HCT116 (cell line): Measurements from ENCODE around the gene INTS14. TPM values are rescaled to one million over a fixed set of nuclear protein-coding genes. Genes with fewer than 3 reads are reported as not detected.

Experiments used
- ATAC-seq: fragments of 200-7000 bp; cut with Tn5 transposase; 2 replicates; pipeline ENCODE4 v1.9.1; 2020; ENCODE audit warnings: mild to moderate bottlenecking, moderate library complexity
- BruUV-seq: library from RNA; stranded (reverse); fragments of 400-500 nt; replicated peaks from 2 replicates; lab custom pipeline; 2021; lab: Mats Ljungman, UMichigan
- CTCF ChIA-PET: fragments of 300-600 bp; sonication (Branson Sonifier 250); formaldehyde crosslinking; loops from one replicate; lab custom pipeline; 2021; ENCODE audit warnings: antibody characterized with exemption; lab: Charles Lee
- POLR2A ChIA-PET: fragments of 300-600, 350-600 bp; sonication (Branson Sonifier 250); formaldehyde crosslinking; loops from one replicate; lab custom pipeline; 2021; ENCODE audit warnings: antibody characterized with exemption; lab: Charles Lee
- RAD21 ChIA-PET, 2 experiments: fragments of 300-600 bp; sonication (Branson Sonifier 250); formaldehyde crosslinking; loops; one replicate each; lab custom pipeline; 2023; ENCODE audit warnings: low total read pairs in 2 of 2; ENCODE audit not compliant: uncharacterized antibody in 2 of 2, unreplicated experiment in 2 of 2, low non-redundant PET in 1 of 2; lab: Charles Lee
- DNase-seq: peaks from one replicate; pipeline ENCODE4 v3.0.0-alpha.2; 2010; ENCODE audit warnings: low read depth, low spot score
- H2AFZ ChIP-seq: fragments of 200-600 bp; shearing (Covaris generic), sonication (generic); 2 replicates; pipeline ENCODE4 v1.6.1; 2017; ENCODE audit warnings: low read depth, mixed run types, mixed read lengths, antibody characterized with exemption, low read length; ENCODE audit not compliant: poor library complexity, severe bottlenecking
- H3K27ac ChIP-seq: 2 replicates; pipeline ENCODE4 v1.5.1; 2012; ENCODE audit warnings: low read depth, low read length
- H3K27me3 ChIP-seq: fragments of 200-600 bp; sonication (generic); 2 replicates; pipeline ENCODE4 v1.6.1; 2016; ENCODE audit warnings: mixed run types, low read length, mixed read lengths; ENCODE audit not compliant: insufficient read depth
- H3K36me3 ChIP-seq, 2 experiments: fragments of 200-500 bp in 1 of 2; fragments of 200-600 bp in 1 of 2; sonication (Bioruptor generic) in 1 of 2; sonication (generic) in 1 of 2; 2 replicates each; pipeline versions ENCODE4 v1.5.1 to v1.6.1; 2014 to 2016; ENCODE audit warnings: low read length in 2 of 2, inconsistent platforms in 1 of 2, mixed read lengths in 1 of 2, mixed run types in 1 of 2; ENCODE audit not compliant: insufficient read depth in 2 of 2, control insufficient read depth in 1 of 2
- H3K4me1 ChIP-seq, 2 experiments: fragments of 200-600 bp in 1 of 2; sonication (generic) in 1 of 2; 2 replicates each; pipeline versions ENCODE4 v1.5.1 to v1.6.1; 2012 to 2017; ENCODE audit warnings: low read length in 2 of 2, inconsistent platforms in 1 of 2, mild to moderate bottlenecking in 1 of 2, mixed read lengths in 1 of 2, mixed run types in 1 of 2, moderate library complexity in 1 of 2; ENCODE audit not compliant: insufficient read depth in 2 of 2, control insufficient read depth in 1 of 2
- H3K4me2 ChIP-seq: fragments of 200-600 bp; sonication (generic); 2 replicates; pipeline ENCODE4 v1.6.1; 2017; ENCODE audit warnings: mixed run types, low read length, mixed read lengths
- H3K4me3 ChIP-seq, 2 experiments: fragments of 200-600 bp in 1 of 2; sonication (generic) in 1 of 2; replicated peaks in 1 of 2; 2 replicates each; pipeline ENCODE4 v1.5.1; 2011 to 2016; ENCODE audit warnings: low read length in 2 of 2, control low read depth in 1 of 2, low read depth in 1 of 2, mild to moderate bottlenecking in 1 of 2, mixed read lengths in 1 of 2, mixed run types in 1 of 2
- H3K79me2 ChIP-seq: fragments of 200-600 bp; sonication (generic); 2 replicates; pipeline ENCODE4 v1.6.1; 2017; ENCODE audit warnings: mild to moderate bottlenecking, mixed run types, low read length, moderate library complexity, mixed read lengths; ENCODE audit not compliant: insufficient read depth
- H3K9ac ChIP-seq: fragments of 200-600 bp; sonication (generic); 2 replicates; pipeline ENCODE4 v1.6.1; 2016; ENCODE audit warnings: low read length, mixed read lengths
- H3K9me2 ChIP-seq: fragments of 200-600 bp; sonication (generic), shearing (Covaris generic); 2 replicates; pipeline ENCODE4 v1.6.1; 2017; ENCODE audit warnings: mixed run types, mild to moderate bottlenecking, moderate library complexity; ENCODE audit not compliant: insufficient read depth
- H3K9me3 ChIP-seq, 2 experiments: fragments of 200-500 bp in 1 of 2; fragments of 200-600 bp in 1 of 2; sonication (Bioruptor generic) in 1 of 2; sonication (generic) in 1 of 2; 2 replicates each; pipeline ENCODE4 v1.6.1; 2014 to 2017; ENCODE audit warnings: low read length in 2 of 2, mixed read lengths in 2 of 2, inconsistent platforms in 1 of 2, low read depth in 1 of 2, mild to moderate bottlenecking in 1 of 2, mixed run types in 1 of 2, moderate library complexity in 1 of 2; ENCODE audit not compliant: control insufficient read depth in 1 of 2, insufficient read depth in 1 of 2
- H4K20me1 ChIP-seq: fragments of 200-600 bp; sonication (generic), shearing (Covaris generic); 2 replicates; pipeline ENCODE4 v1.6.1; 2017; ENCODE audit warnings: mixed run types, mild to moderate bottlenecking, moderate library complexity; ENCODE audit not compliant: insufficient read depth
- ATF3 ChIP-seq: IDR thresholded peaks from 2 replicates; pipeline ENCODE4 v1.6.1; 2012
- CEBPB ChIP-seq: IDR thresholded peaks from 2 replicates; pipeline ENCODE4 v1.6.1; 2012; ENCODE audit warnings: low read depth
- CTCF ChIP-seq, 3 experiments: fragments of 200-600 bp in 1 of 3; sonication (generic) in 1 of 3; IDR thresholded peaks in 2 of 3; conservative IDR thresholded peaks in 1 of 3; 2 replicates each; pipeline ENCODE4 v1.5.1; 2012 to 2017; ENCODE audit warnings: low read depth in 2 of 3, low read length in 2 of 3, antibody characterized with exemption in 1 of 3, borderline replicate concordance in 1 of 3, control low read depth in 1 of 3, mild to moderate bottlenecking in 1 of 3, mixed read lengths in 1 of 3, mixed run types in 1 of 3, moderate library complexity in 1 of 3; ENCODE audit not compliant: insufficient read depth in 1 of 3
- EZH2 ChIP-seq: fragments of 200-600 bp; sonication (generic); IDR thresholded peaks from 2 replicates; pipeline ENCODE4 v1.6.1; 2017; ENCODE audit warnings: antibody characterized with exemption, mixed run types
- JUND ChIP-seq: IDR thresholded peaks from 2 replicates; pipeline ENCODE4 v1.6.1; 2012
- MAX ChIP-seq: IDR thresholded peaks from 2 replicates; pipeline ENCODE4 v1.6.1; 2012
- REST ChIP-seq: IDR thresholded peaks from 2 replicates; pipeline ENCODE4 v1.6.1; 2012; ENCODE audit warnings: low read depth
- SIN3A ChIP-seq: IDR thresholded peaks from 2 replicates; pipeline ENCODE4 v1.6.1; 2012; ENCODE audit warnings: low read depth
- SRF ChIP-seq: IDR thresholded peaks from 2 replicates; pipeline ENCODE4 v1.6.1; 2012; ENCODE audit warnings: low read depth
- TCF7L2 ChIP-seq: IDR thresholded peaks from 2 replicates; pipeline ENCODE4 v1.7.0; 2011; ENCODE audit warnings: borderline replicate concordance, inconsistent platforms; ENCODE audit not compliant: insufficient read depth, insufficient read length; ENCODE audit errors: extremely low read depth
- YY1 ChIP-seq: IDR thresholded peaks from 2 replicates; pipeline ENCODE4 v1.6.1; 2011; ENCODE audit warnings: low read length, low read depth, moderate library complexity, mild to moderate bottlenecking; ENCODE audit not compliant: insufficient replicate concordance; ENCODE audit errors: extremely low read depth
- ZBTB33 ChIP-seq: IDR thresholded peaks from 2 replicates; pipeline ENCODE4 v1.6.1; 2011; ENCODE audit warnings: mild to moderate bottlenecking, low read length, moderate library complexity; ENCODE audit not compliant: insufficient replicate concordance; ENCODE audit errors: extremely low read depth
- intact Hi-C: fragments of 100-400 bp; cut with micrococcal nuclease; formaldehyde crosslinking; loops from 2 replicates; pipeline ENCODE4 v1.10.0; 2022
- total RNA-seq: library from RNA; stranded (reverse); gene quantifications from one replicate; pipeline ENCODE4 v1.2.1, GENCODE V29; 2021; ENCODE audit not compliant: unreplicated experiment

Gene INTS14
- total RNA-seq, 1 experiment from 2014 or later = 50.1 TPM

- RAD21 ChIA-PET = no interaction called here
- BruUV-seq = no TSS peak
- Histone ChIP-seq H3K9me3 (no peaks in the 10 kb centered on the region), H3K4me2 (no peak overlapping the region)
- no peak for TF ChIP-seq MAX
- no peak for TF ChIP-seq EZH2
- TF ChIP-seq, all 23 proteins: peak for 0
- Histone ChIP-seq H2AFZ (no peak overlapping the region), H3K4me3 (no peak overlapping the region), H3K9ac (no peak overlapping the region), H3K27me3 (no peaks in the 10 kb centered on the region), H3K79me2 (no peaks in the 10 kb centered on the region), H3K36me3 (no peaks in the 10 kb centered on the region), H4K20me1 (no peaks in the 10 kb centered on the region), H3K27ac (no peak overlapping the region), H3K4me1 (no peaks in the 10 kb centered on the region), H3K9me2 (no peaks in the 10 kb centered on the region)
- intact Hi-C loops = no loop called here
- ChIA-PET POLR2A (no interaction called here), CTCF (no interaction called here)
- DNase-seq (no peak), ATAC-seq (no peak)
Measured at GRCh38 chr15:65626856-65627255, 15.9 kb upstream of the INTS14 start.

GRCh38 chr15:65623103-65623502 lies 12.2 kb upstream of the INTS14 start:
- no TSS peak for BruUV-seq
- no peaks in the 10 kb centered on the region for H3K79me2 ChIP-seq
- ATAC-seq (no peak), DNase-seq (no peak)
- ChIA-PET RAD21 (no interaction called here), POLR2A (no interaction called here), CTCF (no interaction called here)
- H3K9me3 ChIP-seq = no peaks in the 10 kb centered on the region
- no peak overlapping the region for H3K27ac ChIP-seq
- intact Hi-C loops = no loop called here
- no peaks in the 10 kb centered on the region for H3K9me2 ChIP-seq
- H3K27me3 ChIP-seq = no peaks in the 10 kb centered on the region
- H2AFZ ChIP-seq = no peak overlapping the region
- H3K4me1 ChIP-seq = no peaks in the 10 kb centered on the region
- no peaks in the 10 kb centered on the region for H4K20me1 ChIP-seq
- H3K4me3 ChIP-seq = no peak overlapping the region
- no peaks in the 10 kb centered on the region for H3K36me3 ChIP-seq
- H3K9ac ChIP-seq = no peak overlapping the region
- no peak overlapping the region for H3K4me2 ChIP-seq
- TF ChIP-seq EZH2 (no peak), CEBPB (no peak), JUND (no peak), YY1 (no peak), SRF (no peak), ZBTB33 (no peak), ATF3 (no peak), TCF7L2 (no peak), SIN3A (no peak), CTCF (IDR thresholded peaks at IDR 0.05 in 2 of 3, conservative IDR thresholded peaks at IDR 0.05 in 1 of 3; ENCODE audit: borderline replicate concordance in 1 of 3, insufficient read depth in 1 of 3, low read depth in 2 of 3, low read length in 2 of 3) (no peak), REST (no peak)
